B cell (primary cell): ENCODE measurements around the gene APH1B. TPM values are rescaled to one million over a fixed set of nuclear protein-coding genes. Genes with fewer than 3 reads are reported as not detected.

Experiments used
- ATAC-seq: fragments of 200-7000 bp; cut with Tn5 transposase; one replicate; pipeline ENCODE4 v1.10.0; 2021; ENCODE audit warnings: low read depth, mild to moderate bottlenecking, moderate number of reproducible peaks, moderate library complexity
- CTCF ChIA-PET: fragments of 350-600 bp; sonication (Branson Sonifier 250); formaldehyde crosslinking; loops from one replicate; lab custom pipeline; 2021; ENCODE audit warnings: antibody characterized with exemption, inconsistent platforms; lab: Charles Lee
- POLR2A ChIA-PET: fragments of 350-600 bp; sonication (Branson Sonifier 250); formaldehyde crosslinking; loops from one replicate; lab custom pipeline; 2021; ENCODE audit warnings: antibody characterized with exemption; lab: Charles Lee
- DNase-seq: peaks from one replicate; pipeline ENCODE4 v3.0.0; 2013
- H2AFZ ChIP-seq: 2 replicates; pipeline ENCODE4 v1.6.1; 2012; ENCODE audit warnings: mild to moderate bottlenecking, low read depth, low read length; ENCODE audit not compliant: insufficient read depth, poor library complexity, severe bottlenecking
- H3K27ac ChIP-seq, 2 donors: 1 replicate in 1 of 2; 2 replicates in 1 of 2; pipeline ENCODE4 v1.5.1; 2012 to 2013; ENCODE audit warnings: low read length in 2 of 2, mild to moderate bottlenecking in 2 of 2, moderate library complexity in 1 of 2
- H3K27me3 ChIP-seq, 4 experiments: fragments of 200-600 bp in 1 of 4; sonication (generic) in 1 of 4; replicated peaks in 1 of 4; 1 replicate in 2 of 4; 2 replicates in 2 of 4; pipeline versions ENCODE4 v1.6.1 to v1.7.0; 2013 to 2016; ENCODE audit warnings: low read length in 3 of 4, mild to moderate bottlenecking in 2 of 4, mixed read lengths in 1 of 4, moderate library complexity in 1 of 4; ENCODE audit not compliant: insufficient read depth in 4 of 4, control insufficient read depth in 3 of 4; ENCODE audit errors: control extremely low read depth in 1 of 4
- H3K36me3 ChIP-seq, 2 experiments: replicated peaks in 1 of 2; 1 replicate in 1 of 2; 2 replicates in 1 of 2; pipeline versions ENCODE4 v1.6.1 to v1.7.1; 2013; ENCODE audit warnings: low read length in 1 of 2; ENCODE audit not compliant: insufficient read depth in 2 of 2, control insufficient read depth in 1 of 2; ENCODE audit errors: control extremely low read depth in 1 of 2, extremely low read depth in 1 of 2
- H3K4me1 ChIP-seq, 2 donors: fragments of 200-600 bp in 1 of 2; sonication (generic) in 1 of 2; 1 replicate in 1 of 2; 2 replicates in 1 of 2; pipeline versions ENCODE4 v1.5.1 to v1.6.1; 2013 to 2017; ENCODE audit warnings: low read length in 2 of 2; ENCODE audit not compliant: control insufficient read depth in 2 of 2, insufficient read depth in 2 of 2
- H3K4me2 ChIP-seq: replicated peaks from 2 replicates; pipeline ENCODE3; 2012; ENCODE audit warnings: mild to moderate bottlenecking, low read depth, low read length; ENCODE audit not compliant: poor library complexity, severe bottlenecking
- H3K4me3 ChIP-seq, 5 experiments: fragments of 200-600 bp in 1 of 5; sonication (generic) in 1 of 5; 1 replicate in 3 of 5; 2 replicates in 2 of 5; pipeline versions ENCODE4 v1.5.1 to v1.7.0; 2011 to 2016; ENCODE audit warnings: low read length in 4 of 5, mild to moderate bottlenecking in 4 of 5, low read depth in 2 of 5, control low read depth in 1 of 5, moderate library complexity in 1 of 5; ENCODE audit not compliant: insufficient read depth in 1 of 5; ENCODE audit errors: control extremely low read depth in 1 of 5, extremely low read depth in 1 of 5
- H3K79me2 ChIP-seq: fragments of 200-600 bp; sonication (generic); one replicate; pipeline ENCODE4 v1.6.0; 2016; ENCODE audit warnings: low read length; ENCODE audit not compliant: control insufficient read depth, insufficient read depth
- H3K9ac ChIP-seq: fragments of 200-600 bp; sonication (generic); 2 replicates; pipeline ENCODE4 v1.6.1; 2017; ENCODE audit warnings: mild to moderate bottlenecking, low read length, moderate library complexity
- H3K9me3 ChIP-seq, 3 donors: one replicate each; pipeline versions ENCODE4 v1.6.1 to v1.7.1; 2013; ENCODE audit warnings: low read length in 2 of 3; ENCODE audit not compliant: control insufficient read depth in 2 of 3, insufficient read depth in 1 of 3; ENCODE audit errors: control extremely low read depth in 1 of 3
- H4K20me1 ChIP-seq: 2 replicates; pipeline ENCODE4 v1.6.0; 2012; ENCODE audit warnings: mild to moderate bottlenecking, low read length; ENCODE audit not compliant: insufficient read depth, control insufficient read depth, poor library complexity, severe bottlenecking
- H3K27ac Mint-ChIP-seq: one replicate; pipeline ENCODE4 v1.8.0; 2021; ENCODE audit warnings: mixed read lengths
- H3K27me3 Mint-ChIP-seq: one replicate; pipeline ENCODE4 v1.8.0; 2021; ENCODE audit warnings: mixed read lengths
- H3K4me1 Mint-ChIP-seq: one replicate; pipeline ENCODE4 v1.8.0; 2021; ENCODE audit warnings: mixed read lengths
- H3K4me3 Mint-ChIP-seq: one replicate; pipeline ENCODE4 v1.8.0; 2021; ENCODE audit warnings: mixed read lengths
- H3K9me3 Mint-ChIP-seq: one replicate; pipeline ENCODE4 v1.8.0; 2022; ENCODE audit warnings: mixed read lengths; ENCODE audit not compliant: insufficient read depth
- CTCF ChIP-seq: fragments of 200-600 bp; IDR thresholded peaks from one replicate; pipeline ENCODE4 v1.8.0; 2022; ENCODE audit warnings: antibody characterized with exemption, mild to moderate bottlenecking
- EZH2 ChIP-seq: IDR thresholded peaks from 2 replicates; pipeline ENCODE4 v1.6.1; 2012; ENCODE audit warnings: borderline replicate concordance, low read depth, mild to moderate bottlenecking, moderate library complexity, low read length; ENCODE audit not compliant: insufficient read depth, poor library complexity, severe bottlenecking
- WGBS: methylation state at CpG from one replicate; pipeline ENCODE4 v1.1.5; 2013; ENCODE audit warnings: missing lambda C conversion rate; ENCODE audit not compliant: insufficient coverage; 5-methylcytosine and 5-hydroxymethylcytosine counted together
- intact Hi-C: fragments of 100-400 bp; cut with micrococcal nuclease; formaldehyde crosslinking; loops from one replicate; pipeline ENCODE4 v1.10.0; 2022
- polyA plus RNA-seq: library from polyadenylated mRNA; depleted of rRNA; stranded (reverse); fragments of >200 nt; gene quantifications from 2 replicates; pipeline ENCODE4 v1.2.3, GENCODE V29; 2012
- total RNA-seq, 2 donors: library from RNA; stranded (reverse); fragments of 120-200 nt in 1 of 2; gene quantifications; 1 replicate in 1 of 2; 2 replicates in 1 of 2; pipeline versions ENCODE4 v1.2.3 to v1.2.4, GENCODE V29; 2013 to 2022

APH1B gene
- total and polyA plus RNA-seq, 2 donors (not counting 1 experiment from before 2014, with no cell fraction given) = 7.6 to 45.2 TPM

- peaks cover 7% of the 10 kb centered on the region for H3K4me1 Mint-ChIP-seq
- no peak for DNase-seq
- ATAC-seq = no peak
- Histone ChIP-seq H3K79me2 (no peaks in the 10 kb centered on the region), H3K4me2 (no peak overlapping the region), H4K20me1 (no peaks in the 10 kb centered on the region), H3K27me3 (no peaks in the 10 kb centered on the region), H2AFZ (no peak overlapping the region), H3K27ac (no peak overlapping the region), H3K4me1 (no peaks in the 10 kb centered on the region), H3K9me3 (no peaks in the 10 kb centered on the region), H3K9ac (no peak overlapping the region), H3K4me3 (no peak overlapping the region), H3K36me3 (no peaks in the 10 kb centered on the region)
- H3K27me3 Mint-ChIP-seq = no peaks in the 10 kb centered on the region
- CTCF ChIA-PET = no interaction called here
- POLR2A ChIA-PET = no interaction called here
- no peak overlapping the region for H3K27ac Mint-ChIP-seq
- intact Hi-C loops = no loop called here
- H3K9me3 Mint-ChIP-seq = no peaks in the 10 kb centered on the region
- H3K4me3 Mint-ChIP-seq = no peak overlapping the region
- WGBS = no CpG with 5 or more reads among the region's 2 CpGs
- TF ChIP-seq CTCF (no peak), EZH2 (no peak)
Measured at GRCh38 chr15:63314409-63314808, 37.0 kb downstream of the APH1B start.

- Histone ChIP-seq H3K4me1 (no peaks in the 10 kb centered on the region), H3K4me3 (no peak overlapping the region), H3K27me3 (no peaks in the 10 kb centered on the region), H3K9me3 (no peaks in the 10 kb centered on the region), H4K20me1 (no peaks in the 10 kb centered on the region), H3K79me2 (no peaks in the 10 kb centered on the region), H3K27ac (no peak overlapping the region), H2AFZ (no peak overlapping the region), H3K36me3 (no peaks in the 10 kb centered on the region), H3K9ac (no peak overlapping the region), H3K4me2 (no peak overlapping the region)
- no peaks in the 10 kb centered on the region for H3K9me3 Mint-ChIP-seq
- CTCF ChIA-PET = no interaction called here
- POLR2A ChIA-PET = no interaction called here
- no peak for TF ChIP-seq EZH2
- TF ChIP-seq CTCF = no peak
- ATAC-seq = no peak
- no peak overlapping the region for H3K4me3 Mint-ChIP-seq
- H3K27ac Mint-ChIP-seq = no peak overlapping the region
- peaks cover 7% of the 10 kb centered on the region for H3K4me1 Mint-ChIP-seq
- no peaks in the 10 kb centered on the region for H3K27me3 Mint-ChIP-seq
- WGBS = no CpG with 5 or more reads among the region's 4 CpGs
- DNase-seq = no peak
- intact Hi-C loops = no loop called here
Measured at GRCh38 chr15:63318344-63318743, 40.9 kb downstream of the APH1B start.
